Islet of Langerhans (tissue), 1 donor: ENCODE results near the gene MIPOL1.

Source experiments
- FAIRE-seq: peaks from one replicate; lab custom pipeline; 2011; peaks lifted over from hg19 to GRCh38; lab: Jason Lieb, UNC

The MIPOL1 gene

GRCh38 chr14:37466003-37466622 lies 268.4 kb downstream of the MIPOL1 start:
- FAIRE-seq = peak; percentile 51

DNA sequence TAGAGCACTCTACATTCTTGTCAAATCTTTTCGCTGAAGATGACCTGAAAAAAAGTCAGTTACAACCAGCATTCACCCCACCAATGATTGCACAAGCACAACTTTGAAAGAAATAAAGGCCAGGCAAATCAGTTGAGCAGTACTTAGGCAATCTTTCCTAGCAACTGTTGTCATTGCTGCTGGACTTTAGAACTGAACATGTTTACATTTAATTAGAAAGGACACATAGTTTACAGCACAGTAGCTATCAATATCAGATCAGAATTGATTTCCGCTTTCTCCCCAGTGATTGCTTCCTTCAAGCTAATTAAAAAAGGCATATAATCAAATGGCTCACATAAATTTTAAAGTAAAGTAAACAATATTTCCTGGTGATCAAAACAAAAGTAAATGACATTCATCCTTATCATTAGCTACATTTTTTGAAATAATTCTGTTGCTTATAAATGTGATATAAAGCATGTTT lies 268.9 kb downstream of the MIPOL1 start:
- FAIRE-seq = no peak

DNA sequence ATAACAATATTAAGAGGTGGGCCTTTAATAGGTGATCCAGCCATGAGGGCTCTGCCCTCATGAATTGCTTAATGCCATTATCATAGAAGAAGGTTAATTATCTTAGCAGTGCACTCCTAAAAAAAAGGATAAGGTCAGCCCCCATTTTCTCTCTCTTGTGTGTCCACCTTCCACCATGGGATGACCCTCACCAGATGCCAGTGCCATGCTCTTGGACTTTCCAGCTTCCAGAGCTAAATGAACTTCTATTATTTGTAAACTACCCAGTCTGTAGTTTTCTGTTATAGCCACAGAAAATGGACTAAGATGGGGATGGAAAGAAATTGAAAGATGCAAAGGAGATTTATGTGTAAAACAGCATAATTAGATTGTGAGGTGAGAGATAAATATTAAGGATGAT lies 271.9 kb downstream of the MIPOL1 start:
- FAIRE-seq = no peak

DNA sequence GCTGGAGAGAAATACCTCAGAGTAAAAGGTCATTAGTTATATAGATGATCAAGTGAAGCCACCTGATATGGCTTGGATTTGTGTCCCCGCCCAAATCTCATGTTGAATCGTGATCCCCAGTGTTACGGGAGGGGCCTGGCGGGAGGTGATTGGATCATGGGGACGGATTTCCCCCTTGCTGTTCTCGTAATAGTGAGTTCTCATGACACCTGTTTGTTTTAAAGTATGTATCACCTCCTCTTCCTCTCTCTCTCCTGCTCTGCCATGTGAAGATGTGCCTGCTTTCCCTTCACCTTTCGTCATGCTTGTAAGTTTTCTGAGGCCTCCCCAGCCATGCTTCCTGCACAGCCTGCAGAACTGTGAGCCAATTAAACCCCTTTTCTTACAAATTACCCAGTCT lies 272.5 kb downstream of the MIPOL1 start:
- no peak for FAIRE-seq

GRCh38 chr14:37472906-37473305 lies 275.2 kb downstream of the MIPOL1 start:
- FAIRE-seq = no peak

DNA sequence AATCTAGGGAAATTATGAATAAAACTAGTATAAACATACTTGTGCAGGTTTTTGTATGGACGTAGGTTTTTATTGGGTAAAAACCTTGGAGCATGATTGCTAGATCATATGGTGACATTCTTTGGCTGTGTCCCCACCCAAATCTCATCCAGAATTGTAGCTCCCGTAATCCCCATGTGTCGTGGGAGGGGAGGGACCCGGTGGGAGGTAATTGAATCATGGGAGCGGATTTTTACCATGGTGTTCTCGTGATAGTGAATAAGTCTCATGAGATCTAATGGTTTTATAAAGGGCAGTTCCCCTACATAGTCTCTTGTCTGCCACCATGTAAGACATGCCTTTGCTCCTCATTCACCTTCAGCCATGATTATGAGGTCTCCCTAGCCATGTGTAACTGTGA lies 276.5 kb downstream of the MIPOL1 start:
- FAIRE-seq = no peak

GRCh38 chr14:37480446-37481290 lies 282.9 kb downstream of the MIPOL1 start:
- no peak for FAIRE-seq

- FAIRE-seq = no peak
Measured at GRCh38 chr14:37482428-37482827, 284.7 kb downstream of the MIPOL1 start.

GRCh38 chr14:37483672-37484071 lies 285.9 kb downstream of the MIPOL1 start:
- FAIRE-seq = no peak

DNA sequence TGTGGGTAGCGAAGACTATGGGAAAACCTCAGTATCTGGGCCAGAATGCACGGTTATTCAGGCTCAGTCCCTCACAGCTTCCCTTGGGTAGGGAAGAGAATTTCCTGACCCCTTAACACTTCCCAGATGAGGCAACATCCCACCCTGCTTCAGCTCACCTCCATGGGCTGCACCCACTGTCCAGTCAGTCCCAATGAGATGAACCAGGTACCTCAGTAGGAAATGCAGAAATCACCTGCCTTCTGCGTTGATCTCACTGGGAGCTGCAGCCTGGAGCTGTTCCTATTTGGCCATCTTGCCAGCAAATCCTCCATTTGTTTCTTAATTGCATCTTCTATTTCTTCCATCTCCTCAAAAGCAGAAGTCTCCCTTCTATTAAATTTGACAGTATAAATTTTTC lies 292.9 kb downstream of the MIPOL1 start:
- FAIRE-seq = no peak

DNA sequence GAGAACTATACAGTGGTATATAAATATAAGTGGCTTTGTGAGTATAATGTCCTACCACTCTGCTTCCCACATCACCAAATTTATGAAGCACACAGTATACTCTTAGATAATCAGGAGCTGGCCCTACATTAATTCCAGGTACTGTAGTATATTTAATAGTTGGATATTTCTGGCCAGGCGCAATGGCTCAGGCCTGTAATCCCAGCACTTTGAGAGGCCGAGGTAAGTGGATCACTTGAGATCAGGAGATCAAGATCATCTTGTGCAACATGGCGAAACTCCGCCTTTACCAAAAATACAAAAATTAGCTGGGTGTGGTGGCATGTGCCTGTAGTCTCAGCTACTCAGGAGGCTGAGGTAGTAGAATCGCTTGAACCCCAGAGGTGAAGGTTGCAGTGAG lies 293.3 kb downstream of the MIPOL1 start:
- no peak for FAIRE-seq

GRCh38 chr14:37493606-37494005 lies 295.9 kb downstream of the MIPOL1 start:
- FAIRE-seq = no peak

GRCh38 chr14:37497422-37497821 lies 299.7 kb downstream of the MIPOL1 start:
- FAIRE-seq = no peak

DNA sequence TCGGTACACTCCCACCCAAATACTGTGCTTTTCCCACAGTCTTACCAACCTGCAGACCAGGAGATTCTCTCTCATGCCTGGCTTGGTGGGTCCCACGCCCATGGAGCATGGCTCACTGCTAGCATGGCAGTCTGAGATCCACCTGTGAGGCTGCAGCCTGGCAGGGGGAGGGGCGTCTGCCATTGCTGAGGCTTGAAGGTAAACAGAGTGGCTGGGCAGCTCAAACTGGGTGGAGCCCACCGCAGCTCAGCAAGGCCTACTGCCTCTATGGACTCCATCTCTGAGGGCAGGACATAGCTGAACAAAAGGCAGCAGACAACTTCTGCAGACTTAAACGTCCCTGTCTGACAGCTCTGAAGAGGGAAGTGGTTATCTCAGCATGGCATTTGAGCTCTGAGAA lies 304.1 kb downstream of the MIPOL1 start:
- no peak for FAIRE-seq

DNA sequence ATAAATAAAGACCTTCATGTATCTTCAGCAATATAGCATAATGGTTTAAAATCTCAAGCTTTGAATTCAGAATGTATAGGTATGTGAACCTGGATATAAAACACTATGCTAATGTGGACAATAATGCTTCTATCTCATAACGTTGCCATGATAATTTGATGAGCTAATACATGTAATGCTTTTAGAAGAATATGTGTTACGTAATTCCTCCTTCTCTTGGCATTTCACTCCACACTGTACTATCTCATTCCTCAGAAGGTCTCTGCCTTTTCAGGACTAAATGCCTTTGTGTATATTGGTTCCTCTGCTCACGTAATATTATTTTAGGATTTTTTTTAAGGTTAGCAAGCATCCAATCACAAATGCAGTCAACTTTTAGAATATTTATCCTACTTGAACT lies 310.8 kb downstream of the MIPOL1 start:
- FAIRE-seq = no peak

DNA sequence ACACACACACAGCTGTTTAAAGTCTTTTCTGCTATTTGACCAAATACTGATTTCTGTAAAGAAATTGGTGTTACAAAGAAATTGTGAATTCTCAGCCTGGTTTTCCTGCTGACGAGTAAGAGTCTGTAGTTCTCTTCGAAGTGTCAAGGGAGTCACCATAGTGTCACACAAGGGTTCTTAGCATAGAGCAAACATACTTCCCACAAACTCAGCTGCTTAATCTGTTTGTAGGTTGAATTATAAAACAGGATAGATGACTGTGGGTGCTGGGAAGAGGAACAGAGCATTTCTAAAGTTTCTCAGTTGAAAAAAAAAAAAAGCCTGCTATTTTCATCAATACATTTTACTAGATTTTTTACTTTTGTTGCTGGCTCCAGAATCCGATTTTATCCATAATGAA lies 314.4 kb downstream of the MIPOL1 start:
- FAIRE-seq = no peak

GRCh38 chr14:37515771-37516170 lies 318.0 kb downstream of the MIPOL1 start:
- FAIRE-seq = no peak

- FAIRE-seq = no peak
Measured at GRCh38 chr14:37526994-37527393, 329.3 kb downstream of the MIPOL1 start.

GRCh38 chr14:37539992-37540391 lies 342.3 kb downstream of the MIPOL1 start:
- FAIRE-seq = no peak

DNA sequence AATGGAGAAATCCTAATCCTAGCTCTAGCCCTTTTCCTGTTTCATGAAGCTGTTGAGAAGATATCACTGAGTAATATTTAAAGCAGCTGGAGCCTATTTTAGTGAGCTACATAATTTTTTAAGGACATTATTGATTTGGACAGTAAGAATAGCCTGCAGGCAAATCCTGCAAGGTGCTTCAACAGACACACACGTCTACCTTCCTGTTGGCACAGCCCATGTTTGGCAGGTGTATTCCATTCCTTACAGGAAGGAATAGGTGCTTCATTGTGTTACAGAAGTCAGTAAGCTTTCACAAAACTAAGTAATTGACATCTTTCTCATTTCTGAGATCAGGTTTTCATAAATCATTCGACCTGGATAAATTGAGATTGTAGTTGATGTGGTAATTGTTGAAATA lies 346.7 kb downstream of the MIPOL1 start:
- FAIRE-seq = no peak

- peak; percentile 56 for FAIRE-seq
Measured at GRCh38 chr14:37545174-37545573, 347.4 kb downstream of the MIPOL1 start.

DNA sequence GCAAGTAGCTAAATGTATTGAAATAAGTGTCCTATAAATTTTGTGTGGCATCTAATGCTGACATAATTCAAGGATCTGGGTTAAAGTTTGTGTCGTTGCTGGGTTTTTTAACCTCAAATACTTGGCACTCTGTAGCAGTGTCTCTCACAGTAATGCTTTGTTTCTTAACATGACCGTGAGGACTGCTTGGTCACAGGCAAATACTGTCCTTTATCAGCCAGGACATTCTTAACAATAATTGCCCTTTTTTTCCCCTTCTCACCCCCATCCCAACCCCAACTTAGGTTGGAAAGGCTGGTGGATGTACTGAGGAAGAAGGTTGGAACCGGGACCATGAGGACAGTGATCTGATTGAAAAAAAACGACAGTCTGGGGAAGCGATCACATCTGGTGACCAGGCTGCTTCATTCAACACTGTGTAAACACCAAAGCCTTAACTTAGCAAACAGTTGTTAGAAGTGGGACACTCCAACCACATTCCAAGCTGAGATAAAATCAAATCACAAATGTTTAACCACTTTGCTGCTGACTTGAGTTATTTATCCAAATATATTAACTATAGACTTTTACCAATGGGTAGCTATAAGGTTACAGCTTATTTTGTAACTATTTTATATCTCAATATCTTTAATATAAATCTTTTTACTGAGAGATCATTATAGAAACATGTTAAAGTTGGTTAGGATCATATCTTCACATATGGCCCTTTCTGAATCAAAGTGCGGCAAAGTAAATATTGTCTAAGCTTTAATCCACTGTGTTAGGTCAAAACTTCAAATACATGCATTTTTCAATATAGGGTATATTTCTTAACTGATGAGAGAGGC lies 349.1 kb downstream of the MIPOL1 start:
- FAIRE-seq = no peak

- FAIRE-seq = no peak
Measured at GRCh38 chr14:37550511-37550910, 352.8 kb downstream of the MIPOL1 start.
